ENCODE results near the gene CBX8. TPM values are rescaled to one million over a fixed set of nuclear protein-coding genes. Genes with fewer than 3 reads are reported as not detected.
A peak's percentile ranks its signal among the peaks of the same experiment; 100 is the strongest.

Gene CBX8
- total and polyA plus RNA-seq, 2 of the 13 experiments (the other 11 are each of a cell fraction or from before 2014, with no cell fraction given): 0.34 to 12.6 TPM

DNA sequence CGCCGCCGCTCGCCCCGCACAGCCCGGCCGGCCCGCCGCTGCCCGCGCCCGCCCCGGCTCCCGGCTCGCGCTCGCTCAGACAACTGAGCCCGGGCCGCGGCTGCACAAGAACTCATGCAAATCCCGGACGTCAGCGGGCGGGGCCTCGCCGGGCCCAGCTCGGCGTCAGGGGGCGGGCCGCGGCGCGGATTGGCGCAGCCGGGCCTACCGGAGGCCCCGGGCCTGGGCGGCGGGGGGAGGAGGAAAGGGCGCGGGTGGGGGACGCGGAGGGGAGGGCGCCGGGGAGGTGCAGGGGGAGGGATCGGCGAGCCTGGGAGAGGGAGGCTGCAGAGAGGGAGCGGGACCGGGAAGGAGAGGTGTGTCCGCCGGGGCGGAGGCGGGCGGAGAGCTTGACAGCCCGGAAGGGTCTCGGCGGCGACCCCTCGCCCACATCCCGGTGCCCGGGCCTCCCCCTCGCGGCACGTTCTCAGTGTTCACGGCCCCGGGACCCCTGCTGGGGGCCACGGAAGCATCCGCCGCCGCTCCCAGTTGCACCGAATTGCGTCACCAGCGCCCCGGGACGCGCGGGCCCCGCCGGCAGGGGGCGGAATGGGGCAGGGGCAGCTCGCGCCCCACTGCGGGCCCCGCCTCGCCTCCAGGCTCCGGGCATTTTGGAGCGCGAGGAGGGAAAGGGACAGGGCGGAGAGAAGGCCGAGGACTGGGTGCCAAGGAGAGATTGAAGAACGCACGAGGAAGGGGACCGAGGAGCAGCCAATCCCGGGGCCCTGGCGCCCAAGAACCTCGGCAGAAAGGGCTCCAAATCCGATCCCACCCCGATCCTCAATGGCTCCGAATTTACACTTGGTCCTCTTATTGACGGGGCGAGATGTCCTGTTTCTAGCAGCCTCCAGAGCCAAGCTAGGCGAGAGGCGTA lies 42.7 kb upstream of the CBX8 start, which contains the start of gene CBX4 (continued):
- TF ChIP-seq, protein P1, sequence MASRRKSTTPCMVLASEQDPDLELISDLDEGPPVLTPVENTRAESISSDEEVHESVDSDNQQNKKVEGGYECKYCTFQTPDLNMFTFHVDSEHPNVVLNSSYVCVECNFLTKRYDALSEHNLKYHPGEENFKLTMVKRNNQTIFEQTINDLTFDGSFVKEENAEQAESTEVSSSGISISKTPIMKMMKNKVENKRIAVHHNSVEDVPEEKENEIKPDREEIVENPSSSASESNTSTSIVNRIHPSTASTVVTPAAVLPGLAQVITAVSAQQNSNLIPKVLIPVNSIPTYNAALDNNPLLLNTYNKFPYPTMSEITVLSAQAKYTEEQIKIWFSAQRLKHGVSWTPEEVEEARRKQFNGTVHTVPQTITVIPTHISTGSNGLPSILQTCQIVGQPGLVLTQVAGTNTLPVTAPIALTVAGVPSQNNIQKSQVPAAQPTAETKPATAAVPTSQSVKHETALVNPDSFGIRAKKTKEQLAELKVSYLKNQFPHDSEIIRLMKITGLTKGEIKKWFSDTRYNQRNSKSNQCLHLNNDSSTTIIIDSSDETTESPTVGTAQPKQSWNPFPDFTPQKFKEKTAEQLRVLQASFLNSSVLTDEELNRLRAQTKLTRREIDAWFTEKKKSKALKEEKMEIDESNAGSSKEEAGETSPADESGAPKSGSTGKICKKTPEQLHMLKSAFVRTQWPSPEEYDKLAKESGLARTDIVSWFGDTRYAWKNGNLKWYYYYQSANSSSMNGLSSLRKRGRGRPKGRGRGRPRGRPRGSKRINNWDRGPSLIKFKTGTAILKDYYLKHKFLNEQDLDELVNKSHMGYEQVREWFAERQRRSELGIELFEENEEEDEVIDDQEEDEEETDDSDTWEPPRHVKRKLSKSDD (CRISPR knock-in tag; IDR thresholded peaks at IDR 0.05; ENCODE audit: low read depth): peak; percentile 75; the same call in 1 of the 2 replicates
- no peak for TF ChIP-seq ZNF75D (CRISPR knock-in tag; IDR thresholded peaks at IDR 0.05; ENCODE audit: borderline replicate concordance)
- TF ChIP-seq, protein P2, sequence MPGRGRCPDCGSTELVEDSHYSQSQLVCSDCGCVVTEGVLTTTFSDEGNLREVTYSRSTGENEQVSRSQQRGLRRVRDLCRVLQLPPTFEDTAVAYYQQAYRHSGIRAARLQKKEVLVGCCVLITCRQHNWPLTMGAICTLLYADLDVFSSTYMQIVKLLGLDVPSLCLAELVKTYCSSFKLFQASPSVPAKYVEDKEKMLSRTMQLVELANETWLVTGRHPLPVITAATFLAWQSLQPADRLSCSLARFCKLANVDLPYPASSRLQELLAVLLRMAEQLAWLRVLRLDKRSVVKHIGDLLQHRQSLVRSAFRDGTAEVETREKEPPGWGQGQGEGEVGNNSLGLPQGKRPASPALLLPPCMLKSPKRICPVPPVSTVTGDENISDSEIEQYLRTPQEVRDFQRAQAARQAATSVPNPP (CRISPR knock-in tag; IDR thresholded peaks at IDR 0.05): 0 out of 2 replicates have a peak, but pooled peaks have one; percentile 49
- TF ChIP-seq ZSCAN29 (CRISPR knock-in tag; conservative IDR thresholded peaks at IDR 0.05): peak; percentile 93
- TF ChIP-seq, protein P3, sequence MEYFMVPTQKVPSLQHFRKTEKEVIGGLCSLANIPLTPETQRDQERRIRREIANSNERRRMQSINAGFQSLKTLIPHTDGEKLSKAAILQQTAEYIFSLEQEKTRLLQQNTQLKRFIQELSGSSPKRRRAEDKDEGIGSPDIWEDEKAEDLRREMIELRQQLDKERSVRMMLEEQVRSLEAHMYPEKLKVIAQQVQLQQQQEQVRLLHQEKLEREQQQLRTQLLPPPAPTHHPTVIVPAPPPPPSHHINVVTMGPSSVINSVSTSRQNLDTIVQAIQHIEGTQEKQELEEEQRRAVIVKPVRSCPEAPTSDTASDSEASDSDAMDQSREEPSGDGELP (IDR thresholded peaks at IDR 0.05; ENCODE audit: borderline replicate concordance, low read depth): peak; percentile 26; the same call in 1 of the 2 replicates
- peak; percentile 76; the same call in 1 of the 2 replicates for TF ChIP-seq DR1 (CRISPR knock-in tag; IDR thresholded peaks at IDR 0.05)
- TF ChIP-seq ZNF644 (CRISPR knock-in tag; IDR thresholded peaks at IDR 0.05; ENCODE audit: low read depth): no peak
- TF ChIP-seq HDAC1 (CRISPR knock-in tag; IDR thresholded peaks at IDR 0.05): peak; percentile 94
- TF ChIP-seq, protein P4, sequence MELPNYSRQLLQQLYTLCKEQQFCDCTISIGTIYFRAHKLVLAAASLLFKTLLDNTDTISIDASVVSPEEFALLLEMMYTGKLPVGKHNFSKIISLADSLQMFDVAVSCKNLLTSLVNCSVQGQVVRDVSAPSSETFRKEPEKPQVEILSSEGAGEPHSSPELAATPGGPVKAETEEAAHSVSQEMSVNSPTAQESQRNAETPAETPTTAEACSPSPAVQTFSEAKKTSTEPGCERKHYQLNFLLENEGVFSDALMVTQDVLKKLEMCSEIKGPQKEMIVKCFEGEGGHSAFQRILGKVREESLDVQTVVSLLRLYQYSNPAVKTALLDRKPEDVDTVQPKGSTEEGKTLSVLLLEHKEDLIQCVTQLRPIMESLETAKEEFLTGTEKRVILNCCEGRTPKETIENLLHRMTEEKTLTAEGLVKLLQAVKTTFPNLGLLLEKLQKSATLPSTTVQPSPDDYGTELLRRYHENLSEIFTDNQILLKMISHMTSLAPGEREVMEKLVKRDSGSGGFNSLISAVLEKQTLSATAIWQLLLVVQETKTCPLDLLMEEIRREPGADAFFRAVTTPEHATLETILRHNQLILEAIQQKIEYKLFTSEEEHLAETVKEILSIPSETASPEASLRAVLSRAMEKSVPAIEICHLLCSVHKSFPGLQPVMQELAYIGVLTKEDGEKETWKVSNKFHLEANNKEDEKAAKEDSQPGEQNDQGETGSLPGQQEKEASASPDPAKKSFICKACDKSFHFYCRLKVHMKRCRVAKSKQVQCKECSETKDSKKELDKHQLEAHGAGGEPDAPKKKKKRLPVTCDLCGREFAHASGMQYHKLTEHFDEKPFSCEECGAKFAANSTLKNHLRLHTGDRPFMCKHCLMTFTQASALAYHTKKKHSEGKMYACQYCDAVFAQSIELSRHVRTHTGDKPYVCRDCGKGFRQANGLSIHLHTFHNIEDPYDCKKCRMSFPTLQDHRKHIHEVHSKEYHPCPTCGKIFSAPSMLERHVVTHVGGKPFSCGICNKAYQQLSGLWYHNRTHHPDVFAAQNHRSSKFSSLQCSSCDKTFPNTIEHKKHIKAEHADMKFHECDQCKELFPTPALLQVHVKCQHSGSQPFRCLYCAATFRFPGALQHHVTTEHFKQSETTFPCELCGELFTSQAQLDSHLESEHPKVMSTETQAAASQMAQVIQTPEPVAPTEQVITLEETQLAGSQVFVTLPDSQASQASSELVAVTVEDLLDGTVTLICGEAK (IDR thresholded peaks at IDR 0.05): no peak
- TF ChIP-seq, protein P4 (CRISPR knock-in tag; IDR thresholded peaks at IDR 0.05): peak; percentile 71; the same call in 1 of the 2 replicates
- TF ChIP-seq, protein P5, sequence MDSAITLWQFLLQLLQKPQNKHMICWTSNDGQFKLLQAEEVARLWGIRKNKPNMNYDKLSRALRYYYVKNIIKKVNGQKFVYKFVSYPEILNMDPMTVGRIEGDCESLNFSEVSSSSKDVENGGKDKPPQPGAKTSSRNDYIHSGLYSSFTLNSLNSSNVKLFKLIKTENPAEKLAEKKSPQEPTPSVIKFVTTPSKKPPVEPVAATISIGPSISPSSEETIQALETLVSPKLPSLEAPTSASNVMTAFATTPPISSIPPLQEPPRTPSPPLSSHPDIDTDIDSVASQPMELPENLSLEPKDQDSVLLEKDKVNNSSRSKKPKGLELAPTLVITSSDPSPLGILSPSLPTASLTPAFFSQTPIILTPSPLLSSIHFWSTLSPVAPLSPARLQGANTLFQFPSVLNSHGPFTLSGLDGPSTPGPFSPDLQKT (CRISPR knock-in tag; IDR thresholded peaks at IDR 0.05; ENCODE audit: borderline replicate concordance): no peak
- peak; percentile 57; the same call in 1 of the 2 replicates for TF ChIP-seq HOXD1 (CRISPR knock-in tag; IDR thresholded peaks at IDR 0.05)

Measured in HepG2 (cell line).